HG03460 (cell line): ENCODE measurements around the gene CDCP2.
"Not testable (repeated sequence)": the region's sequence is repeated elsewhere in the genome, so short reads cannot be mapped to it uniquely, and the experiment has no call there.

Source experiments
- ATAC-seq: cut with Tn5 transposase; IDR thresholded peaks from one replicate; pipeline ENCODE4 v1.9.1; 2021; ENCODE audit not compliant: unreplicated experiment

The CDCP2 gene

DNA sequence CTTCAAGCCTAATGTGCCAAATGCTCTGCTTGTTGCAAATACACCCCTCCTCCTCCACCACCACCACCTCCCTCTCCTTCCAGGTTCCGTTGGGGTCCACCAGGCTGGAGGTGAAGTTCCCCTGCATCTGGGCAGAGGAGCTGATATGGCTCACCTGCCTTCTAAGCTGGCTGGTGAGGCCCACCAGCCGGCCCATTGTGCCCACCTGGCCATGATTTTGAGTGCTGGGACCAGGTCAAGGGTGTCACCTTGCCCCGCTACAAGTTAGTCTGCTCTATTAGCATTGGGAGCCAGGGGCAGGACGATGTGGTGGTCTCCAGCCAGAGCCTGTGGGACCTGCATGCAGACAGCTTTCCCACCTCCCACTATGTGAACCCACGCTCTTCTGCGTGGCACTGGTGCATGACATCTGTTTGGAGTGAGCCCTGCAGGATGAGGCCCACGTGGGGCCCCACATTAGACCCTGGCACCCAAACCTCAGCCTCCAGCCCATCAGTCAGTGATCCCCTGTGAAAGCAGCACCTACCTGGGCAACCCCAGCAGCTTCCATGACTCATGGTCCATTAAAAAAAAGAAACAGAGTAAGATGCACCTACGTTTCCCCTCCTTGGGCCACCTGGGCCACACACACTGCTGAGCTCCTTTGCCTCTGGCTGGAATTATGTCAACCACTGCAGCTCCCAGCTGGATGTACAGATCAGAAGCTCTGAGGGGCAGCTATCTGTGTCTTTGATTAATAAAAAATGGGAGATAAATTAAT is 15.6 kb upstream of the CDCP2 start:
- ATAC-seq, result no peak

DNA sequence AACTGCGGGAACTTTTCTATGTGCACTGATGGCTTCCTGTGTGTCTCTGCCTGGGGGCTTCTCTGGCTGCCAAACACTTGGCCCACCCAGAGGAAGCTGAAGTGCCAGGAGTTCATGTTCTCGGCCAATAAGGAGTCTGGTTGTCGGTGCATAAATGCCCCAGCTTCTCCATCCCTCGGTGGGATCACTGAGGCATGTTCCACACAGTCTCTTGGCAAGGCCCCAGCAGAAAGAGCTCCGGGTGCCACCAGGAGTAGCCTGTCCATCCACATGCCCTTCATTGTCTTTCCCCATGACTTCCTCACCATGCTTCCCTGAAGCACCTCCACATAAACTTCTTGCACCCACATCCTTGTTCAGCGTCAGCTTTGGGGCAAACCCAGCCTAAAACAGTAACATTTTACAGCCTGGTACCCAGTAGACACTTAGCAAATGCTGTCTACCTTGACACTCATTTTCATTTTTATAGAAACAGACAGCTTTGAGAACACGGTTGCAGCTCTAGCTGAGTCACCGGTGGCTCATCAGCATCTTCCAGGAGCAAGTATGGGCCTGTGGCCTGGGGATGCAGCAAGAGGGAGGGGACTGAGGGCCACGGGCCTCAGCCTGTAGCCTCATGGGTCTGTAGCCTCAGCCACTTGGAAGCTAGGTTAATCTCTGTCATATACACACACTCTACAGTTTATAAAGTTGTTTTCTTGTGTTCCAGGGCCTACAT is 14.8 kb upstream of the CDCP2 start:
- no peak for ATAC-seq

DNA sequence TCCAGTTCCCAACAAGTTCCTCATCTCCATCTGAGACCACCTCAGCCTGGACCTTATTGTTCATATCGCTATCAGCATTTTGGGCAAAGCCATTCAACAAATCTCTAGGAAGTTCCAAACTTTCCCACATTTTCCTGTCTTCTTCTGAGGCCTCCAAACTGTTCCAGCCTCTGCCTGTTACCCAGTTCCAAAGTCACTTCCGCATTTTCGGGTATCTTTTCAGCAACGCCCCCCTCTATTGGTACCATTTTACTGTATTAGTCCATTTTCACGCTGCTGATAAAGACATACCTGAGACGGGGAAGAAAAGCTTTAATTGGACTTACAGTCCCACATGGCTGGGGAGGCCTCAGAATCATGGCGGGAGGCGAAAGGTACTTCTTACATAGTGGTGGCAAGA is 13.6 kb upstream of the CDCP2 start:
- ATAC-seq, result not testable (repeated sequence)

DNA sequence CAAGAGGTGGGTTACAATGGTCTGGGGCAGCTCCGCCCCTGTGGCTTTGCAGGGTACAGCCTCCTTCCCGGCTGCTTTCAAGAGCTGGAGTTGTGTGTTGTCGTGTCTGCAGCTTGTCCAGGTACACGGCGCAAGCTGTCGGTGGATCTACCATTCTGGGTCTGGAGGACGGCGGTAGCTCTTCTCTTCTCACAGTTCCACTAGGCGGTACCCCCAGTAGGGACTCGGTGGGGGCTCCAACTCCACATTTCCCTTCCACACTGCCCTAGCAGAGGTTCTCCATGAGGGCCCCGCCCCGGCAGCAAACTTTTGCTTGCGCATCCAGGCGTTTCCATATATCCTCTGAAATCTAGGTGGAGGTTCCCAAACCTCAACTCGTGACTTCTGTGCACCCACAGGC is 12.3 kb upstream of the CDCP2 start:
- ATAC-seq, result no peak

DNA sequence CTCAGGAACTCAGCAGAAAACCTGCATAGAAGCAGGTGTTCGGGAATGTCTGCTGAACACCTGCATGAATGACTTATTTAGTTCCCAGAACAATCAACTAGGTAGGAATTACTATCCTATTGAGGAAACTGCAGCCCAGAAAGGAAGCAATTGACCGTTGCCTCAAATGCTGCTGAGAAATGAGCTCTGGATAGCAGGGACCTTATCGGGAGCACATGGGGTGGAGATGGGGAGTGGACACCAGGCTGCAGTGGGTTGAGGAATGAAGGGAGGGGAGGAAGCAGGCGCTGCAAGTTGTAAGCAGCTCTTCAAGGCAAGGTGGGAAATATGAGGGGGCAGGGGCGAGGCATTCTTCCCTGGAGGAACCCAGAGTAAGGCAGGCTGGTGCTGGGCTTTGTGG is 10.8 kb upstream of the CDCP2 start:
- ATAC-seq, result no peak

DNA sequence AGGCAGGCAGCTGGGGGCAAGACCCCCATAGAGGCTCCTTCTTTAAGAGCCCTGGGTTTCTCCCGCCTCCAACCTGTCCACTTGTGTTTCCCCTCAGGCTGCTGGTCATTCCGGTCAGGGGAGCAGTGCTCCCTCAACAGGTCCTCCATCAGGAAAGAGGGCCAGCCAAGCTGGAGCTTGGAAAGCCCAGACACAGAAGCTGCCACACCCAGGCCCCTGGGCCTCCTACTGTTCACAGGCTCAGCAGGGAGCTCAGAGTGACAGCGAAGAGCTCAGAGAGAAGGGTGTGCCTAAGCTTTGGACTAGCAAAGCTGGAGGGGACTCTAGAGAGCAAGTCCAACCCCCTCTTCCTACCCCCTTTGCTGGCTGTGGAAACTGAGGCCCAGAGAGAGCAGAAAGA is 10.3 kb upstream of the CDCP2 start:
- no peak for ATAC-seq

DNA sequence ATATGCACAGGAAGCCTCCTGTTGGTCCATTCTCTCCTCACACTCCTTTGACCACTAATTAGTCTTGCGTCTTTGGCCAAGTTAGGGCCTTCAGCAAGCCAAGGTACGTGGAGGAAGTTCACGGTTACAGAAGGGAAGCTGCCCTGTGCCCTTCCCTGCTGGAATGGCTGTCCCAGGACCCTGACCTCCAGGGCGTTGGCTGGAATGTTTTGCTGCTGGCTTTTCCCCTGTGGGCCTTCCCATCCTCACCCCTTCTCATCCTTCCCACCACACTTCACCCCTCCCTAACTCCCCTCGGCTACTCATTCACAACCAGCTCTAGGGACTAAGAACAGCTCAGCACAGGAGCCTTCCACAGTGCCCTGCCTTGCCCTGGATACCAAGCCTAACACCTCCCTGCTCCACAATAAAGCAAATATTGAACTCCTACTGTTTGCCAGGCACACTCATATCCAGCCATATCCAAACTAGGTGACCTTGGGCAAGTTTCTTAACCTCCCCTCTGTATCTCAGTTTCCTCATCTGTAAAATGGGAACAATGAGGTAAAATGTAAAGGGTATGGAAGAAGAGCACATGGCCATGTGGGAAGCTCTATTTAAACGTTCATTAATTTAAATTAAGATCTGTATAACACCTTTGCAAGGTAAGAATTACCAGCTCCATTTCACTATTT is 8.8 kb upstream of the CDCP2 start:
- no peak for ATAC-seq

DNA sequence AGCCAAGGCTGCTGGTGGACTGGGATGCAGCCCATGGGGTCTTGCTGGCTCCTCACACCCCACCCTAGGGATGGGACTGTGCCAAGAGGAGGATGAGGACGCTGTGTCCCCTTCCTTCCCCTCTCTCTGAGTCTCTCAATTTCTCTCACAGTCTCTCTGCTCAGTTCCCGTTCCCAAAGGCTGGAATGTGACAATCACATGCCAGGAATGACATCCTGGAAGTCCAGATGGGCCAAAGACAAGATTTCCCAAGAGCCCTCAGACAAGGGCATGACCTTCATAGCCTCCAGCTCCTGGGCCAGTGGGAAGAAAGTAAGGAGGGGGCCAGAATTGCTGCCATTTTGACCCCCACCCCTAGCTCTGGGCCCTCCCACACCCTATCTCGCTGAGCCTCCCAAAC is 7.6 kb upstream of the CDCP2 start:
- no peak for ATAC-seq

DNA sequence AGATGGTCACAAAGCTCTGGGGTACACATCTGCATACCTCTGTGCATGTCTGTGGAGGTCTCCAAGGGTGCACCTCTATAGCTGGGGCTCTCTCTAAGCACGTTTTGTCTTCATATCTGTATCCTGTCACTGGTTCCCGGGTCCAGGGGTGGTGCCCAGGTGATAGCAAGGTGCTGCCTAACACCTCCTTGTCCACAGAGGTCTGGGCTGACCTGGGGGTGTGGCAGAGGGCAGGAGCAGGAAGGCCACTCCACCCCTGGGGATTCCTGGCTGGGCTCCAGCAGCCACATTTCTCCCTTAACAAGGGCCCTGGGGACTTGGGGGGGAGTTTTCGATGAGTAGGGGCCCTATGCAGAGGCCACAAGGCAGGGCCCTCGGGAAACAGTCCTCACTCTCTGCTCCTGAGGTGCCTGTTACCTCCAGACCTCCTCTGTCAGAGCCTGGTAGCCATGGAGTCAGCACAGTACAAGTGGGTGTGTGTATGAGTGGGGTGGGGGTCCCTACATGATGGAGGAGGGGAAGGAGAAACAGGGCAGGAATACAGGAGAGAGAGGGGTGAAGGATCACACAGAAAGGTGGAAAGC is 7.0 kb upstream of the CDCP2 start:
- no peak for ATAC-seq

DNA sequence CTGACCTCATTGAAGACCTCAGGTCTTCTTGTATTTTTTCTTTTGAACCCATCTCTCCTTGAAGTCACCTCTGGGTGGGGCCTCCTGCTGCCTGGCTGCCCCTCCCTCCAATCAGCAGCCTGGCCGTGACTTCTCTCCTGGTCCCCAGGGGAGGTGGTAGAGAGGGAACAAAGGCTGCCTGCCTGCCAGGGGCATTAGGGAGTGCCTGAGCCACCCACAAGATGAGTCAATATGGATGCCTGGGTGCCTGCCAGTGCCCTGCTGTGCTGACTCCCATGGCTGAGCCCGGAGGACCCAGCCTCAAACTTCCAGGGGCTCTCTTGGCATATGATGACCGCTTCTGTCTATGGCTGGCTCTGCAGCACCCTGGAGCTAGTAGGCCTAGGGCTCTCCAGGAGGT is 5.3 kb upstream of the CDCP2 start:
- no peak for ATAC-seq

DNA sequence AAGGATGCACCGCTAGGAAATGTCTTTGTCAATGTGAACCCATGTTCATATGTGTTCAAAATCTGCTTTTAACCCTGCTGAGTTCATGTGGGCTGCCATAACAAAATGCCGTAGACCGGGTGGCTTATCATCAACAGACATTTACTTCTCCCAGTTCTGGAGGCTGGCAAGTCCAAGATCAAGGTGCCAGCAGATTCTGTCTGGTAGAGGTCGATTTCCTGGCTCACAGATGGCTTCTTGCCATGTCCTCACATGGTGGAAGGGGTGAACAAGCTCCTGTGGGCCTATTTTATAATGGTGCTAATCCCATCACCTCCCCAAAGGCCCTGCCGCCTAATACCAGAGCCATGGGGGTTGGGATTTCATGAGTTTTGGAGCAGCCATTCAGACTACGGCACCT is 4.6 kb upstream of the CDCP2 start:
- ATAC-seq, result no peak

DNA sequence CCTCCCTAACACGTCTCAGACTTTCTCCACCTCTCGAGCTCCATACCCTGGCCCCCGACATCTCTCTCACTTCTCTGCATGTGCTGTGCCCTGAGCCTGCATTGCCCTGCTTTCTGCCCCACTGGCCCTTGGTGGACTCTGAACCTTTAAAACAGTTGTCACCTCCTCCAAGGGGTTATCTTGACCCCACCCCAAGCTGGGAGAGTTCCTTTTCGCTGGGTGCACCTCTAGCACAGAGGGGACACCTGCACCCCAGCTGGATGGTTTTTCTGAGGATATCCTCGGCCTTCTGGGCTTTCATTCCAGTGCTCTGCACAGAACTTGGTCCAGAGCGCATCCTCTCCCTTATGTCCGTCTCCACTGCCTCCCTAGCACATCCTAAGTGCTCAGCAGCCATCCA is 4.2 kb upstream of the CDCP2 start:
- ATAC-seq, result no peak

DNA sequence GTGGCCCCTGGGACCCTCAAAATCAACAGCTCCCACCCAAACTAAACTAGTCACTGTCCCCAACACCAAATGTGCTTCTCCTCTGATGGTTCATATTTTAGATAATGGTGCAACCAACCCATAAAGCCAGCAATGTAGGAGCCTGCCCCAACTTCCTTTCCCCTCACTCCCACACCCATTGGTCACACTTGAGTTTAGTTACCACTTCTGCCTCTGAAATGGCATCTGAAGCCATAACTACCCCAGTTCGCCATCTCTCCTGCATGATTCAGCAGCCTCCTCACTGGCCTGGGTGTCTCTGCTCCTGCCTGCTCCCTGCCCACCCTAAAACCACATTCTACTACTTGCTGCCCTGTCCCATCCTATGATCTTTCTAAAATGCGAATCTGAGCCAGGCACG is 3.4 kb upstream of the CDCP2 start:
- ATAC-seq, result no peak

DNA sequence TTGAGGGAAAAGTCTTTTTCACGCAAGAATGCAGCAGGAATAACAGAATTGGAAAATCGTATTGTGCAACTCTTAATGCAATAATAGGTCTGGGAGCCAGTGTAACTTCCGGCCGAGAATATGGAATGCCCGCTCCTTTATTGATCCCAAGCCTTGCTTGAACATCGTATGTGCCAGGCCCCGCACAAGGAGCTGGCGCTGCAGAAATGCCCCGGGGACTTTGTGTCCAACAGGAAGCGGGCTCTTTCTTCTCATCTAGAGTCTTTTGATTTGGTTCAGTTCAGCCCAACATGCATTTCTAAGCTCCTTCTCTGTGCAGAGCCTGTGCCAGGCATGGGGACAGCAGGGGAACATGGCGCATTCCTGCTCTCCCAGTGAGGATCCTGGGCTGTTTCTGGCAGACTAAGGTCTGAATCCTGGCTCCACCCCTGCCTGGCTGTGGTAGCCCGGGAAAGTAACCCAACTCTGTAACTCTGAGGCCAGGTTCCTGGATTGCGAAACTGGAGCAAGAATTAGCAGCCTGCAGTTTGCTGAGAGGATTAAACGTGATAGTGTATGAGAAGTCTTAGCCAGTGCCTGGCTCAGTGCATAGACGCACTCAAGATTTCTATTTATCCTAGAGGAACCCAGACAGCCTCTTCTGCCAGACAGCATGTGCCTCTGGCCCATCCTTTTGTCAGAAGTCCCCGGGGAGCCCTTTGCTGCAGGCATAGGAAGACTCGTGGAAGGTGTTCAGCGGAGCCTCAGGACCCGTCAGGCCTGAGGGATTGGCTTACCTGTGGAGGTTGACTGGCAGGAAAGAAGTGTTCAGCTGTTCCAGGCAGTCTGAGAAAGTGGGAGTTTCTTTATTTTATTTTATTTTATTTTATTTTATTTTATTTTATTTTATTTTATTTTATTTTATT is 987 bp upstream of the CDCP2 start:
- ATAC-seq, result no peak

DNA sequence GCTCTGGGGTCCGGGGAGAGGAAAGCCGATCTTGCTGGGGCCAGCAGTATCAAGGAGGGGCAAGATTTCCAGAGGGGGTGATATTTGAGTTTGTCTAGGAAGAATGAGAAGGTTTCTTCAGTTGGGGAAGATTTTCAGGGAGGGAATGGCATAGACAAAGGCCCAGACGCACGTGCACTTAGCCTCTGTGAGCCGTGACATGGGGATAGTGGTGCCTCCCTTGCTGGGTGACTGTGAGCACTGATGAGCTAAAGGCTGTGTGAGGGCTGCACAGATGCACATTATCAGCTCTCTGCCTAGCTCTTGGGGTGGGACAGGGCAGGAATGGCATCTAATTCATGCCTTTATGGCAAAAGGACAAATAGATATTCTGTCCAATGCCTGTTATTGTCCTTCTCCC is 1.8 kb downstream of the CDCP2 start:
- ATAC-seq, result no peak

DNA sequence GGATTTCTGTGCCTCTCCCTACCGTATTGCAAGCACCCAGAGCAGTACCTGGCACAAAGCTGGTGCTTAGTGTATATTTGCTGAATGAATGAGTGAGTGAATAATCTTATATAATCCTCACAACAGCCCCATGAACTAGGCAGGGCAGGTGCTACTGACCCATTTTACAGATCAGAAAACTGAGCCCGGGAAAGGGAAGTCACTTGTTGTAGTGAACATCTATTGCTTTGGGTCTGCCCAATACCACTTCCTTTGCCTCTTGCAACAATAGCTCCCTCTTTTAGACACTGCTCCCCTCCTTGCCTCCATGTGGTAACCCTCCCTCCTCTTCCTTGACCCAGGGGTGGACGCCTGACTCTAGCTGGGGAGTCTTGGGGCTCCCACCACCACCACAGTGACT is 3.1 kb downstream of the CDCP2 start:
- ATAC-seq, result no peak

DNA sequence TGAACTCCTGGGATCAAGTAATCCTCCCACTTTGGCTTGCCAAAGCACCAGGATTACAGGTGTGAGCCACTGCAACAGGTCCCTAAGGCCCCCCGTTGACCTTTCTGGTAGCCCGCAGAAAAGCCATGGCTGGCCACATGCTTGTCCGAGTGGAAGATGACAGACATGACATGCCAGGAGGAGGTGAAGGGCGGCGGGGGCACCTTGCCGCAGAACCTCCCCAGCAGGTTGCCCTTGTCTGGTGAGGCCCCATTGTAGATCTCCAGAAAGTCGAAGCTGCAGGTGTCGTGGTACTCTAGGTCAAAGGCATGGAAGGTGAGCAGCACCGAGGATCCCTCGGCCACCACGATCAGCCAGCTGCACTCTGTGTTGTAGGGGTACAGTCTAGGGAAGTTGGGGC is 8.4 kb downstream of the CDCP2 start:
- ATAC-seq, result no peak

DNA sequence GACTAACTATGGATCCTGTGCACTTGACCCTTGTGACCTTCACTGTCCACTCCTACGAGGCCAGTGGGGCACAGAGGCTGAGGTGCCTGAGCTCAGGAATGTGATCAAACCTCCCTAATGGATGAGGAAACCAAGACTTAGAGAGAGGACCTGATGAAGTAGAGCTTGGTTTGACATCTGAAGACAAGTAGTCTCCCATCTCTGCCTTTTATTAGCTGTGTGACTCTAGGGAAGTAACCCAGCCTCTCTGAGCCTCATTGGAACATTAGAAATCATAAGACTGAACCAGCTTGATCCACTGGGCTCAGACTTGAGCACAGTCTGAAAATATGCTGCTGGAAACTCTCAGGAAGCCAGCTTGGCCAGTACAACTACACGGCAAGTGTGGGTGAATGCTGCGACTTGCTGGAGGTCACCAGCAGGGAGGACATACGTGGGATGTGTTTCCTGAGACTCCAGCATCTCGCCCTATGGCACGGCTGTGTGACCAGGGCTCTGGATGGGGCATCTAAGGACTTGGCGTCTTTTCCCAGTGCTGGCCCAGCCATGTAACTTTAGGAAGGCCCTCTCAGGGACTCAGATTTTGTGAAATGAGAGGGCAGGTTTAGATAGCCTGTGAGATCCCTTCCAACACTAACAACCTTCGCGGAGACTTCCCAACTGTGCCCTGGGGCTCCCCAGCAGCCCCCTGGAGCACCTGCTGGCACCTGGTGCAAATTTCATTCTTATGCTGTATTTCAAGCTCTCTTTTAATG is 10.5 kb downstream of the CDCP2 start:
- ATAC-seq, result no peak

DNA sequence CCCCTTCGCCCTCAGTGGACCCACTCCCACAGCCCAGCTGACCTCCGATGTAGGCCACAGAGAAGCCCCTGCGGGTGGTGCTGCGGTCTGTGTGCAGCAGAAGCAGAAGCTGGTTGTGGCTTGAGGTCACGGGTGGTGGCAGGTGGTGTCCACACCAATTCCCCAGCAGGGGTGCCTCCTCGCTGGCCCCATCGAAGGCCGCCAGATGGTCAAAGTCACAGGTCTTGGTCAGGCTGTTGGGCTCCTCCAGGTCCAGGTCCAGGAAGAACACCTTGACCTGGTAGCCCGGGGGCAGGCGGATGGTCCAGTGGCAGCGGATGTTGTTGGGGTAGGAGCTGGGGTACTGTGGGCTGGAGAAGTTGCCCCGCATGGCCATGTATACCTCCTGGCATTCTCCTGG is 13.1 kb downstream of the CDCP2 start:
- no peak for ATAC-seq

DNA sequence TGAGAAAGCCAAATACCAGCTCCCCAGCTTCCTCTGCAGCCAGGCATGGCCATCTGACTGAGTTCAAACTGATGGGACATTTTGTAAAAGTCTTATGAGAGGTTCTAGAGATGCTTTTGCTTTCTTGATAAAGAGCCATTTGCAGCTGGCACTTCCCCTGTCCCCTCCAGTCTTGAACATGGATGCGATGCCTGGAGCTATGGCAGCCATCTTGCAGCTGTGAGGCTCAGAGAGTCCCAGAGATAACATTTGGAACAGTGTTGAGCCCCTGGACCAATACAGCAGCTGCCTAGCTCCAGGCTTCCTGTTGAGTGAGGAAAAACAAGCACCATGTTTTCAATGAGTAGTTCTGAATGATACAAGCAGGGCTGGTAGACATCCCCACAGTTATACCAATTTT is 13.8 kb downstream of the CDCP2 start:
- no peak for ATAC-seq
